Testis (tissue), 2 donors: ENCODE results near the gene RPP38.

Experiments
- POLR2A ChIP-seq: fragments of 450-650 bp; IDR thresholded peaks from one replicate; pipeline ENCODE4 v1.6.1; 2017; ENCODE audit warnings: antibody characterized with exemption, mild to moderate bottlenecking, moderate library complexity
- TF ChIP-seq, protein P1 (sequence below), 3 experiments: fragments of 450-650 bp in 2 of 3; fragments of 200-600 bp in 1 of 3; sonication (generic) in 1 of 3; IDR thresholded peaks; one replicate each; pipeline ENCODE4 v1.5.1; 2016 to 2019; ENCODE audit warnings: antibody characterized with exemption in 3 of 3, mild to moderate bottlenecking in 2 of 3, moderate library complexity in 1 of 3

DNA sequence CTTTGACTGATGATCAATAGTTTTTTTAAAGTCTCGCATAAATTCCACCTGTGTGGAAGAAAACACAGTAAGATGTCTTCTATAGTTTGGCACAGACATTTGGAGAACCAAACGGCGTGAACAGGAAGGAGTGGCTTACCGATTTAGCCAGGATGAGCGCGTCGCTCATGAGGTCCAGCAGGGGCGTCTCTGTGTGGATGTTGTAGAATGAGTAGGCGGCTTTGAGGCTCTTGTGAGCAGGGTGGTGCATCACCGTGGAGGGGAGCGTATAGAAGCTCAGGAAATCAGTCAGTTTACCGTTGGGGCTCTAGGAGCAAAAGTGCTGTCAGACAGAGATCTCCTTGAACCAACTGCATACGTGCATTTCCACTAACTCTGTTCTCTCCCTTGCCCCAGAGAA is 15.5 kb downstream of the RPP38 start:
- TF ChIP-seq, protein P1, sequence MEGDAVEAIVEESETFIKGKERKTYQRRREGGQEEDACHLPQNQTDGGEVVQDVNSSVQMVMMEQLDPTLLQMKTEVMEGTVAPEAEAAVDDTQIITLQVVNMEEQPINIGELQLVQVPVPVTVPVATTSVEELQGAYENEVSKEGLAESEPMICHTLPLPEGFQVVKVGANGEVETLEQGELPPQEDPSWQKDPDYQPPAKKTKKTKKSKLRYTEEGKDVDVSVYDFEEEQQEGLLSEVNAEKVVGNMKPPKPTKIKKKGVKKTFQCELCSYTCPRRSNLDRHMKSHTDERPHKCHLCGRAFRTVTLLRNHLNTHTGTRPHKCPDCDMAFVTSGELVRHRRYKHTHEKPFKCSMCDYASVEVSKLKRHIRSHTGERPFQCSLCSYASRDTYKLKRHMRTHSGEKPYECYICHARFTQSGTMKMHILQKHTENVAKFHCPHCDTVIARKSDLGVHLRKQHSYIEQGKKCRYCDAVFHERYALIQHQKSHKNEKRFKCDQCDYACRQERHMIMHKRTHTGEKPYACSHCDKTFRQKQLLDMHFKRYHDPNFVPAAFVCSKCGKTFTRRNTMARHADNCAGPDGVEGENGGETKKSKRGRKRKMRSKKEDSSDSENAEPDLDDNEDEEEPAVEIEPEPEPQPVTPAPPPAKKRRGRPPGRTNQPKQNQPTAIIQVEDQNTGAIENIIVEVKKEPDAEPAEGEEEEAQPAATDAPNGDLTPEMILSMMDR (IDR thresholded peaks at IDR 0.05), result no peak
- TF ChIP-seq POLR2A, result no peak
